Keratinocyte (primary cell): ENCODE results near the gene FAM153A.
"Not testable (repeated sequence)": the region's sequence is repeated elsewhere in the genome, so short reads cannot be mapped to it uniquely, and the experiment has no call there.

ENCODE experiments used
- EZH2 ChIP-seq: IDR thresholded peaks from one replicate; pipeline ENCODE4 v1.6.1; 2012; ENCODE audit warnings: inconsistent platforms, mild to moderate bottlenecking, low read length, moderate library complexity
- TF ChIP-seq, protein P1 (sequence below), 3 experiments: IDR thresholded peaks in 1 of 3; conservative IDR thresholded peaks in 1 of 3; optimal IDR thresholded peaks in 1 of 3; 2 replicates in 2 of 3; 3 replicates in 1 of 3; pipeline versions ENCODE3 to v1.5.1; 2011; ENCODE audit warnings: low read length in 3 of 3, mild to moderate bottlenecking in 3 of 3, moderate library complexity in 2 of 3, control low read depth in 1 of 3, inconsistent platforms in 1 of 3; ENCODE audit not compliant: insufficient read depth in 2 of 3; ENCODE audit errors: extremely low read depth in 1 of 3

GRCh38 chr5:177793272-177793671, 10.6 kb upstream of the FAM153A start:
- TF ChIP-seq EZH2, result not testable (repeated sequence)
- TF ChIP-seq, protein P1, sequence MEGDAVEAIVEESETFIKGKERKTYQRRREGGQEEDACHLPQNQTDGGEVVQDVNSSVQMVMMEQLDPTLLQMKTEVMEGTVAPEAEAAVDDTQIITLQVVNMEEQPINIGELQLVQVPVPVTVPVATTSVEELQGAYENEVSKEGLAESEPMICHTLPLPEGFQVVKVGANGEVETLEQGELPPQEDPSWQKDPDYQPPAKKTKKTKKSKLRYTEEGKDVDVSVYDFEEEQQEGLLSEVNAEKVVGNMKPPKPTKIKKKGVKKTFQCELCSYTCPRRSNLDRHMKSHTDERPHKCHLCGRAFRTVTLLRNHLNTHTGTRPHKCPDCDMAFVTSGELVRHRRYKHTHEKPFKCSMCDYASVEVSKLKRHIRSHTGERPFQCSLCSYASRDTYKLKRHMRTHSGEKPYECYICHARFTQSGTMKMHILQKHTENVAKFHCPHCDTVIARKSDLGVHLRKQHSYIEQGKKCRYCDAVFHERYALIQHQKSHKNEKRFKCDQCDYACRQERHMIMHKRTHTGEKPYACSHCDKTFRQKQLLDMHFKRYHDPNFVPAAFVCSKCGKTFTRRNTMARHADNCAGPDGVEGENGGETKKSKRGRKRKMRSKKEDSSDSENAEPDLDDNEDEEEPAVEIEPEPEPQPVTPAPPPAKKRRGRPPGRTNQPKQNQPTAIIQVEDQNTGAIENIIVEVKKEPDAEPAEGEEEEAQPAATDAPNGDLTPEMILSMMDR (optimal IDR thresholded peaks at IDR 0.05 in 1 of 3, IDR thresholded peaks at IDR 0.05 in 1 of 3, conservative IDR thresholded peaks at IDR 0.05 in 1 of 3; ENCODE audit: extremely low read depth in 1 of 3, insufficient read depth in 2 of 3, low read length in 3 of 3), result not testable (repeated sequence)
